ENCODE results near the gene DYSF. TPM values are rescaled to one million over a fixed set of nuclear protein-coding genes. Genes with fewer than 3 reads are reported as not detected.

Gene DYSF
- total RNA-seq, 2 donors from 2014 or later, result 1.4 to 3.1 TPM

DNA sequence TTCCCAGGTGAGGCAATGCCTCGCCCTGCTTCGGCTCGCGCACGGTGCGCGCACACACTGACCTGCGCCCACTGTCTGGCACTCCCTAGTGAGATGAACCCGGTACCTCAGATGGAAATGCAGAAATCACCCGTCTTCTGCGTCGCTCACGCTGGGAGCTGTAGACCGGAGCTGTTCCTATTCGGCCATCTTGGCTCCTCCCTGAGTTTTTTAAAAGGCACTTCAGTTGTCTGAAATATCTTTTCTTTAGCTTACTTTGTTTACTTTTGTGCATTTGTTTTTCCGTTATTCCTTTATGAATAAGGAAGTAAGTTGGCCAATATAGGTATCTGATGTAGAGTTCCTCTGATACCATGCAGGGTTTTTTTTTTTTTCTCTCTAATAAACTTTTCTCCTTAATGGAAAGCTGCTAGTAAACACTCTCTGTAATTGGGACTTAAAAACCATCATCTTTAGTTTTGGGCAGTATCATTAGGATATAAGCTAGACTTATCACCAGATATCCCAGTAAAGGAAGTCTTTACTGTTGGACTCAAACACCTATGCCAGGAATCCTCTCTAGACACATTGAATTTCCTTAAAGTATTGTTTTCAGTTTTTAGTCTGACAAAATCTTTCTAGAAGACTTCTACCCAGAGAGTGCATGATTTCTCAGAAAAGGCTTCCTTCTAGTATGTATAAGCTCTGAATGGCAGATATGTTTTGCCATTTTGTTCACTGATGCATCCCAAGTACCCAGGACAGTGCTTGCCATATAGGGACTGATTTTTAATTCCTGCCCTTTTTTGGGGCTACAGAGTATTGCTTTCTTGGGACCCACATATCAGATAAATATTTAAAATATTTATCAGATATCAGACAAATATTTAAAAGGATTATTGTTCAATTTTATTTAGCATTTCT lies 35.8 kb upstream of the DYSF start:
- Mint-ChIP-seq H3K4me1 (peaks cover 17% of the 10 kb centered on the region), H3K27me3 (ENCODE audit: insufficient read depth) (no peaks in the 10 kb centered on the region), H3K9me3 (no peaks in the 10 kb centered on the region), H3K36me3 (ENCODE audit: low read depth) (peaks cover 10% of the 10 kb centered on the region), H3K4me3 (peak overlapping the region; percentile 64), H3K27ac (peak overlapping the region; percentile 95)
- 5 to 10% methylated on average over 2 to 8 of the region's 16 CpGs for WGBS, 2 experiments (ENCODE audit: insufficient coverage in 1 of 2, insufficient read length in 1 of 2)
- no peak for DNase-seq
- TF ChIP-seq CTCF (conservative IDR thresholded peaks at IDR 0.05), result no peak
- peak overlapping the region; percentile 15 for H3K27ac ChIP-seq (ENCODE audit: low read depth, low read length)
- H3K27me3 ChIP-seq (ENCODE audit: control insufficient read depth, insufficient read depth, low read length, poor library complexity, severe bottlenecking), result no peaks in the 10 kb centered on the region
- H3K9me3 ChIP-seq (ENCODE audit: control insufficient read depth, low read length), result no peaks in the 10 kb centered on the region
- H3K4me1 ChIP-seq (ENCODE audit: control insufficient read depth, insufficient read depth, low read length), result peaks cover 5% of the 10 kb centered on the region
- H3K36me3 ChIP-seq (ENCODE audit: control insufficient read depth, insufficient read depth, low read length), result peaks cover 45% of the 10 kb centered on the region
- peak overlapping the region; percentile 81 for H3K4me3 ChIP-seq (ENCODE audit: low read length)
- H3K9ac ChIP-seq (ENCODE audit: extremely low read depth, low read length, poor library complexity, severe bottlenecking), result peak overlapping the region; percentile 60

DNA sequence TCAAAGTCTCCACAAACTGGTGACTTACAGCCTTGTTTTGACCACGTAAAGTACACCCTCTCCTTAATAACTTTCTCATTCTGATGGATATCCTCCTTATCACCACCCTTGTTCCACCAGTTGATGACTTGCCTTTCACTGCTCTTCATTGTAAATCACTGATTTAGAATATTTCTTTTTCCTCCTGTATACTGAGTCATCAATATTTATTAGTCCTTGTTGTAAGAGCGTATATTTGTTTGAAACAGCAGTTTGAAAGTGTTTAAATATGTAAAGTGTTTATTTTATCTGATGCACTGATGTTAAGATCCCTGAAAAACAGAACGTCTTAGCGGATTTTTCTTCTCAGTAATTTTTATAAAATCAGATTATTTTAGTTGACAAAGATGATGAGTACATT lies 34.2 kb upstream of the DYSF start:
- no peak overlapping the region for H3K4me3 Mint-ChIP-seq
- H3K27me3 ChIP-seq (ENCODE audit: control insufficient read depth, insufficient read depth, low read length, poor library complexity, severe bottlenecking), result no peaks in the 10 kb centered on the region

DNA sequence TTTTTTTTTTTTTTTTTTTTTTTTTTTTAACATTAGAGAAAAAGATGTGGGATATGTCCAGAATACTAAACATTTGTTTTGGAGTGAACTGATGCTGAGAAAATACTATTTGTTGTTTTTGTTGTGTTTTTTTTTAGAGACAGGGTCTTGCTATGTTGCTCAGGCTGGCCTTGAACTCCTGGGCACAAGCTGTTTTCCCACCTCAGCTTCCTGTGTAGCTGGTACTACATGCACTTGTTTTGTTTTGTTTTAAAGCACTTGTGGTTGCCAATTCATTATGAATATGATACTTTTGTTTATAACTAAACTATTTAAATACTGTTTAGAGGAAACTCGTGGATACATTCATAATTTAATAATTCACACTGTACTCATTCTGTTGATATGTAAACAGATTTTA lies 33.4 kb upstream of the DYSF start:
- Histone ChIP-seq H3K4me3 (ENCODE audit: low read length) (no peak overlapping the region), H3K4me1 (ENCODE audit: control insufficient read depth, insufficient read depth, low read length) (peaks cover 5% of the 10 kb centered on the region), H3K9me3 (ENCODE audit: control insufficient read depth, low read length) (no peaks in the 10 kb centered on the region), H3K36me3 (ENCODE audit: control insufficient read depth, insufficient read depth, low read length) (peaks cover 69% of the 10 kb centered on the region), H3K27me3 (ENCODE audit: control insufficient read depth, insufficient read depth, low read length, poor library complexity, severe bottlenecking) (no peaks in the 10 kb centered on the region), H3K9ac (ENCODE audit: extremely low read depth, low read length, poor library complexity, severe bottlenecking) (no peak overlapping the region), H3K27ac (ENCODE audit: low read depth, low read length) (no peak overlapping the region)
- Mint-ChIP-seq H3K36me3 (ENCODE audit: low read depth) (peaks cover 34% of the 10 kb centered on the region), H3K27me3 (ENCODE audit: insufficient read depth) (no peaks in the 10 kb centered on the region), H3K27ac (no peak overlapping the region), H3K4me1 (peaks cover 29% of the 10 kb centered on the region), H3K9me3 (no peaks in the 10 kb centered on the region), H3K4me3 (no peak overlapping the region)
- no CpG with 5 or more reads among the region's 1 CpG for WGBS, 2 experiments (ENCODE audit: insufficient coverage in 1 of 2, insufficient read length in 1 of 2)
- DNase-seq, result no peak
- no peak for TF ChIP-seq CTCF (conservative IDR thresholded peaks at IDR 0.05)

More for the DNA sequence above, 34.2 kb upstream of the DYSF start:
- Histone ChIP-seq H3K9me3 (ENCODE audit: control insufficient read depth, low read length) (no peaks in the 10 kb centered on the region), H3K9ac (ENCODE audit: extremely low read depth, low read length, poor library complexity, severe bottlenecking) (no peak overlapping the region), H3K27ac (ENCODE audit: low read depth, low read length) (no peak overlapping the region), H3K4me1 (ENCODE audit: control insufficient read depth, insufficient read depth, low read length) (peaks cover 5% of the 10 kb centered on the region), H3K36me3 (ENCODE audit: control insufficient read depth, insufficient read depth, low read length) (peaks cover 61% of the 10 kb centered on the region), H3K4me3 (ENCODE audit: low read length) (no peak overlapping the region)
- no peak overlapping the region for H3K27ac Mint-ChIP-seq
- TF ChIP-seq CTCF (conservative IDR thresholded peaks at IDR 0.05), result no peak
- peaks cover 29% of the 10 kb centered on the region for H3K4me1 Mint-ChIP-seq
- DNase-seq, result no peak
- no peaks in the 10 kb centered on the region for H3K27me3 Mint-ChIP-seq (ENCODE audit: insufficient read depth)
- WGBS, 2 experiments (ENCODE audit: insufficient coverage in 1 of 2, insufficient read length in 1 of 2), result 90 to 91% methylated on average over 2 to 4 of the region's 4 CpGs
- no peaks in the 10 kb centered on the region for H3K9me3 Mint-ChIP-seq
- H3K36me3 Mint-ChIP-seq (ENCODE audit: low read depth), result peaks cover 26% of the 10 kb centered on the region

Measured in endodermal cell (in vitro differentiated cells).